Skeletal muscle satellite cell (primary cell): ENCODE measurements around the gene HTRA2. TPM values are rescaled to one million over a fixed set of nuclear protein-coding genes. Genes with fewer than 3 reads are reported as not detected.
"Not testable (repeated sequence)": the region's sequence is repeated elsewhere in the genome, so short reads cannot be mapped to it uniquely, and the experiment has no call there.

Source experiments
- H3K27me3 ChIP-seq: 2 replicates; pipeline ENCODE4 v1.7.0; 2013; ENCODE audit warnings: low read length; ENCODE audit not compliant: control insufficient read depth, insufficient read depth
- H3K36me3 ChIP-seq: 2 replicates; pipeline ENCODE4 v1.7.0; 2013; ENCODE audit warnings: mild to moderate bottlenecking, control low read depth, low read length; ENCODE audit not compliant: insufficient read depth
- H3K4me1 ChIP-seq: 2 replicates; pipeline ENCODE4 v1.7.0; 2013; ENCODE audit warnings: low read length; ENCODE audit not compliant: control insufficient read depth, insufficient read depth
- H3K4me2 ChIP-seq: 2 replicates; pipeline ENCODE4 v1.7.0; 2013; ENCODE audit warnings: mild to moderate bottlenecking, low read length
- H3K4me3 ChIP-seq: 2 replicates; pipeline ENCODE4 v1.7.0; 2013; ENCODE audit warnings: low read length
- H3K9ac ChIP-seq: 2 replicates; pipeline ENCODE4 v1.7.0; 2013; ENCODE audit warnings: mild to moderate bottlenecking, low read depth, low read length, moderate library complexity
- H3K9me3 ChIP-seq: replicated peaks from 2 replicates; pipeline ENCODE4 v1.7.0; 2013; ENCODE audit warnings: mild to moderate bottlenecking, control low read depth, low read length
- total RNA-seq: library from RNA; depleted of rRNA; stranded (reverse); fragments of >200 nt; gene quantifications from 2 replicates; pipeline ENCODE4 v1.2.3, GENCODE V29; 2012; rRNA removed

The HTRA2 gene
- total RNA-seq, result 41.1 and 44.1 TPM in 2 replicates

DNA sequence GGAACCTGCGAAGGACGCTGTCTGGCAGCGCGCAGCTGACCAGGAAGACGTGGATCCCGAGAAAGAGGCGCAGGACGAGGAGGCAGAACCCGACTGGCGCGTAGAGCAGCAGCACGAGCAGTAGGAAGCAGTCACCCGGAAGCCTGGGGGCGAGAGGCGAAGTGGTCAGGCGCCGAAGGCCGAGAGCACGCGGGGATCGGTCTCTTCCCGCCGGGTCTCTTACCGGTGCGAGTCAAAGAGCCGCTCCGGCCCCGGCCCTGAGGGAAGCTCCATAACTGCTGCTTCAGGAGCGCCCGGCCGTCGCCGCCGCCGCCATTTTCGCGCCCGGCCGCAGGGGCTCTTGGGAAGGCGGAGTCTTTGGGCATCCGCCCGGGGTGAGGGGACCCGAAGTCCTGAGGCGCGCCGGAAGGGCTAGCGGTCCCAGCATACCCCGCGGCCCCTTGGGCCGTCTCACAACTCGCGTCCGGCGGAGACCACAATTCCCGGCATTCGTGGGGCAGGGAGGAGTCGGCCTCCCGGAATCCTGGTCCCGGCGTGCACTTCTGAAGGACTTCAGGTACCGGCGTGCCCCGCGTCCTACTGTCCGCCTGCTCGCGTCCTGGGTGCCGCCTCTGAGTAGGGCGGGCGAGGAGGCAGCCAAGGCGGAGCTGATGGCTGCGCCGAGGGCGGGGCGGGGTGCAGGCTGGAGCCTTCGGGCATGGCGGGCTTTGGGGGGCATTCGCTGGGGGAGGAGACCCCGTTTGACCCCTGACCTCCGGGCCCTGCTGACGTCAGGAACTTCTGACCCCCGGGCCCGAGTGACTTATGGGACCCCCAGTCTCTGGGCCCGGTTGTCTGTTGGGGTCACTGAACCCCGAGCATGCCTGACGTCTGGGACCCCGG, at the start of gene HTRA2, which contains the start of gene AUP1:
Gene HTRA2, plus strand, starts transcription at position 577 of the 882 bp plus-strand sequence. Its CDS starts 74 bp downstream, at position 651.
Gene AUP1, minus strand, starts transcription at position 350 of the 882 bp plus-strand sequence. Its CDS starts 77 bp downstream, at position 273.
- Histone ChIP-seq H3K9ac (peak within 1 kb of the TSS; percentile 93), H3K9me3 (no peaks in the 10 kb centered on the region), H3K4me3 (peak within 1 kb of the TSS; percentile 85), H3K4me2 (peak within 1 kb of the TSS; percentile 99), H3K4me1 (peaks cover 20% of the 10 kb centered on the region), H3K36me3 (peaks cover 47% of the 10 kb centered on the region), H3K27me3 (no peaks in the 10 kb centered on the region)

DNA sequence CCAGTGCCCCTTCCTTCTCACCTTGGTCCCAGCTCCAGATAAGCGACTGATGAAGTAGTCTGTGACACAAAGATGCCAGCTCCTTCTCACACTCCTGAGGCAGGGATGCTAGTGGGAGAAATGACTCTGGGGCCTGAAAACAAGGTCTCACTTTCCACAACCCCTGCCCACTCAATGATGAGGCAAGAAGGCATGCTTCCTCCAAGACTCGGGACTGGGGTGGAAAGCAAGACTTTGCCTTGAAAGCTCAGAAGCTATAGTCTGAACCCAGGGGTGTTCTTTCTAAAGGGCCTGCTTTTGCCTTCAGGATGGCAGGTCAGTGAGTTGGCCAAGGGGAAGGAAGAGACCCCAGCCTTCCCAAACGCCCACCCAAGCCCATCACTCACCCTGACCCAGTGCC, 48.3 kb upstream of the HTRA2 start:
- no peaks in the 10 kb centered on the region for H3K9me3 ChIP-seq
- H3K27me3 ChIP-seq, result no peaks in the 10 kb centered on the region
- peaks cover 29% of the 10 kb centered on the region for H3K36me3 ChIP-seq
- peak overlapping the region; percentile 91 for H3K4me2 ChIP-seq
- H3K4me1 ChIP-seq, result peaks cover 16% of the 10 kb centered on the region
- peak overlapping the region; percentile 87 for H3K9ac ChIP-seq
- H3K4me3 ChIP-seq, result peak overlapping the region; percentile 83

DNA sequence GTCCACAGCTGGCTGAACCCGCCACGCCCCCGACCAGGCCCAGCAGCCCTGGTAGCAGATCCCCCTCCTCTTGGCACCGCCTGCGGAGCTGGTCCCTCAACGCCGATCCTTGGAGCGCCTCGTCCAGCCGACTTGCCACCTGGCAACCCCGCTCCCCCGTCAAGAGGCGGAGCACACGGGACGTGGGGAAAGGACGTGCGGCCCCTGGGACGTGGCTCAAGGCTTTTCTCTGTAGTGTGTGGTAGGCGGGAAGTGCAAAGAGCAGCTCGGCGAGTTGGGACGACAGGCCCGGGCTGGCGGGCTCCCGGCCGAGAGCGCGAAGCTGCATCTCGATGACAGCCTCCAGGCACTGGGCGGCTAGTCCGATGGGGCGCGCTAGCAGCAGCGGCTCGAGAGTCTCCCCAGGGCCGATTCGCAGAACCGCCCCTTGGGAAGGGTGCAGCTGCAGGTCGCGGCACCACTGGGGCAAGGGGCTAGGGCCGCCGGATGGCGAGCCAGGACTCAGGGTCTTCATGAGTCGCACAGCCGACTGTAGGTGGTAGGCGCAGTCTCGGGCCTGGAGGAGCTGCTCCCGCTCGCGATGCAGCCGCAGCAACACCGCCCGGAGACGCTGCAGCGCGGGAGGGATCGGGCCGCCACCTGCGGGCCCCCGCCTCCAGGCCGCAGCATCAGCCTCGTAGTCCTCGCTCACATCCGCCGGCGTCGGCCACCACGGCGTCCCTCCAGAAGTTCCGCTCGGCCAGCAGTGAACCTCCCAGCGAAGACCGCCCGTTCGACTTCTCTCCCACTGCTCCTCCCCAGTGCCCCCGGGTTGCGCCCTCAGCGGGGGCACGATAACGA, 47.6 kb upstream of the HTRA2 start:
- peaks cover 24% of the 10 kb centered on the region for H3K36me3 ChIP-seq
- H3K9ac ChIP-seq, result peak overlapping the region; percentile 87
- peak overlapping the region; percentile 83 for H3K4me3 ChIP-seq
- H3K27me3 ChIP-seq, result no peaks in the 10 kb centered on the region
- peaks cover 16% of the 10 kb centered on the region for H3K4me1 ChIP-seq
- H3K9me3 ChIP-seq, result no peaks in the 10 kb centered on the region
- peak overlapping the region; percentile 91 for H3K4me2 ChIP-seq

DNA sequence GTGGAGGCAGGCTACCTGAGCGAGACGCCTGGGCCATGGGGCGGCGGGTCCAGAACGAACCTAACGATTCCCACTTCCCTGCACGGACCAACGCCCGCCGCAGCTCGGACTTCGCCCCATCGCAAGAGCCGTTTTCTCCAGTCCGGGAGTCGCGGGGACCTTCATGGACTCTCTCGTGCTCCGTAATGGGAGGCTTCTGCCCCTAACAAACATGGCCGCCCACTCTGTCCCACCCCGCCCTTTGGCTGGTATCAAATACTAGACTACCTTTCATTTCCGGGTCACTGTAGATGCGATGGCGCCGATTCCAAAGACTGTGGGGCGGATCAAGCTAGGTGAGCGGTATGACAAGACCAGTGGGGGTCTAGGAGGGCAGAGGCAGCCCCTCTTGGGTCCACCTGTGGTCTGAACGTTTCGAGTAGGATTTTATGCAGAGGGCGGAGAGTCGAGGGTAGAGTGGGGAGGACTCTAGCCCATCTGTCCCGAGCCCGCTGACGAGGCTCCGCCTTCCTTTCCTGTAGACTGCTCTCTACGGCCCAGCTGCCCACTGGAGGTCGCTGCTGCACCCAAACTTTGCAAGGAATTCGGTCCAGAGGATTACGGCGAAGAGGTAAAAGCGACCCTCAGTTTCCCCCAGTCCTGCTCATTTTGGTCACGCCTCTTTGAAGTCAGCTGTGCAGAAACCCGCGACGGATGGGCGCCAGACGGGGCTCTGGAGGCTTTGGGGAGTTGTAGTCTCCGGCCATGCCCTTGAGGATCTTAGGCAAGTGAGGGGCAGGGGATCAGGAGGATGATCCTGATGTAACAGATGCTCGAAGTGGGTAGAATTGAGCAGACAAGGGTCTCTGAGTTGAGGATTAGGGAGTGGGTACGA, 46.7 kb upstream of the HTRA2 start, which contains the start of the genes CCDC142 and TTC31:
Gene CCDC142, minus strand, starts transcription at position 198 of the 874 bp plus-strand sequence. Its CDS starts 161 bp downstream, at position 37.
Gene TTC31, plus strand, starts transcription at position 281 of the 874 bp plus-strand sequence. Its CDS starts 15 bp downstream, at position 296.
- peak within 1 kb of the TSS; percentile 87 for H3K9ac ChIP-seq
- peaks cover 16% of the 10 kb centered on the region for H3K4me1 ChIP-seq
- H3K9me3 ChIP-seq, result no peaks in the 10 kb centered on the region
- peaks cover 18% of the 10 kb centered on the region for H3K36me3 ChIP-seq
- H3K27me3 ChIP-seq, result no peaks in the 10 kb centered on the region
- H3K4me2 ChIP-seq, result peak within 1 kb of the TSS; percentile 91
- H3K4me3 ChIP-seq, result peak within 1 kb of the TSS; percentile 83

DNA sequence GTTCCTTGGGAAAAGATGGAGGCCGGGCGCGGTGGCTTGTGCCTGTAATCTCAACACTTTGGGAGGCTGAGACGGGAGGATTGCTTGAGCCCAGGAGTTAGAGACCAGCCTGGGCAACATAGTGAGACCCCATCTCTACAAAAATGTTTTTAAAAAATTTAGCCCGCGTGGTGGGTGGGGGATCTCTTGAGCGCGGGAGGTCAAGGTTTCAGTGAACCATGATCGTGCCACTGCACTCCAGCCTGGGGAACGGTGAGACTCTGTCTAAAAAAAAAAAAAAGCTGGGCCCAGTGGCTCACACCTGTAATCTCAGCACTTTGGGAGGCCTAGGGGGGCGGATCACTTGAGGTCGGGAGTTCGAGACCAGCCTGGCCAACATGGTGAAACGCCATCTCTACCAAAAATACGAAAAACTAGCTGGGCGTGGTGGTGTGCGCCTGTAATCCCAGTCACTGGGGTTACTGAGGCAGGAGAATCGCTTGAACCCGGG, 46.0 kb upstream of the HTRA2 start:
- Histone ChIP-seq H3K4me3 (peak overlapping the region; percentile 83), H3K36me3 (peaks cover 18% of the 10 kb centered on the region)

DNA sequence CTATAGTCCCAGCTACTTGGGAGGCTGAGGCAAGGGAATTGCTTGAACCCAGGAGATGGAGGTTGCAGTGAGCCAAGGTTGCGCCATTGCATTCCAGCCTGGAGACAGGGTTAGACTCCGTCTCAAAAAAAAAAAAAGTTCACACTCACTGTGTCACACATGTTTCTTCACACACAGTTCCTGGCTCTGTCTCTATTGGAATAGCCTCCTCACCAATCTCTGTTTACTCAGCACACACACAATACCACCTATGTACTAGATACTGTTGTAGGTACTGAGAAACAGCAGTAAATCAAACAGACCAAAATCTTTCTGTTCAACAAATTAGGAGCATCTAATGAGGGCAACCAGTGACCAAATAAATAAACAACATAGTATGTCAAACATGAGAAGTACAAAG, 43.6 kb upstream of the HTRA2 start:
- H3K4me3 ChIP-seq, result no peak overlapping the region
- H3K36me3 ChIP-seq, result peaks cover 18% of the 10 kb centered on the region
- H3K27me3 ChIP-seq, result no peaks in the 10 kb centered on the region
- H3K9ac ChIP-seq, result no peak overlapping the region
- no peak overlapping the region for H3K4me2 ChIP-seq
- H3K4me1 ChIP-seq, result peaks cover 9% of the 10 kb centered on the region
- H3K9me3 ChIP-seq, result no peaks in the 10 kb centered on the region

More for the DNA sequence above, 46.0 kb upstream of the HTRA2 start:
- peak overlapping the region; percentile 91 for H3K4me2 ChIP-seq
- peak overlapping the region; percentile 87 for H3K9ac ChIP-seq
- not testable (repeated sequence) for H3K9me3 ChIP-seq, H3K27me3 ChIP-seq
- peaks cover 16% of the 10 kb centered on the region for H3K4me1 ChIP-seq

DNA sequence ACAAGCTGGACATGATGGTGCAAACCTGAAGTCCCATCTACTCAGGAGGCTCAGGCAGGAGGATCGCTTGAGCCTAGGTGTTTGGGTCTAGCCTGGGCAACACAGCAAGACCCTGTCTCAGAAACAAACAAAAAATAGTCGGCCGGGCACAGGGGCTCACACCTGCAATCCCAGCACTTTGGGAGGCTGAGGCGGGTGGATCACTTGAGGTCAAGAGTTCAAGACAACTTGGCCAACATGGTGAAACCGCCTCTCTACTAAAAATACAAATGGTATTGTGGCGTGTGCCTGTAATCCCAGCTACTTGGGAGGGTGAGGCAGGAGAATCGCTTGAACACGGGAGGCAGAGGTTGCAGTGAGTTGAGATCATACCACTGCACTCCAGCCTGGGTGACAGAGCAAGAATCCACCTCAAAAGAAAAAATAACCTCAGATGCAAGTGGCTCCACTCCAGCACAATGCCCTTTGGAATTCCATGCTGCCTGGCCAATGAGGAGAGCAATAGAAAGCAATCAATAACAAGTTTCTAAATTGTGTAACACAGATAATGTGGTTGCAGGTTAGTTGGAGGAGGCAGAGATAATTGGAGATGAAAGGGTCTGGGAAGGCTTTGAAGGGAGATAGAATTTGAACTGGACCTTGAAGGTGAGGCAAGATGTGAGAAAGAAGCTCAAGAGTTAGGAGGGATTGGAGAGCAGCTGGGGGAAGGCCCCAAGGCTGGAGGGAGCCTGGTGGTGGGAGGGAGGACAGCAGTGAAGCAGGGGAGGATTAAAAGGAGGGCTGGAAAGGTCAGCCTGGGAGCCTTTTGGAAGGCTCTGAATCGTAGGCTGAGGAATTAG, 40.9 kb upstream of the HTRA2 start:
- H3K36me3 ChIP-seq, result peaks cover 40% of the 10 kb centered on the region
- no peak overlapping the region for H3K4me2 ChIP-seq
- H3K9me3 ChIP-seq, result no peaks in the 10 kb centered on the region

DNA sequence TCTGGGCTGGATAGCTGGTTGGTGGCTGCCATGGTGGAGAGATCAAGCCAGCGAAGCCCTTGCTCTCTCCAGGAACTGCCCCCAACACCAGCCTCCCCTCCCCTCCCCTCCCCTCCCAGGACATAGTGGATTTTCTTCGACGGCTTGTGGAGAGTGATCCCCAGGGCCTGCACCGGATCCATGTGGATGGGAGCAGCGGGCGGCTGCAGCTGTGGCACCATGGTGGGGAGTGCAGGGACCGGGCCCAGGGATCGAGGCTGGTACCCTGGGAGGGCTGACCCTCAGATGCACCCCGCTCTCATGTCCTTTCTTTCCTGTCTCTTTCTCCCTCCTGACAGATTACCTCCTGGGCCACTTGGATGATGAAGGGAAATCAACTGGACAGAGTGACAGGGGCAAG, 39.8 kb upstream of the HTRA2 start:
- Histone ChIP-seq H3K4me1 (peaks cover 5% of the 10 kb centered on the region), H3K9me3 (no peaks in the 10 kb centered on the region), H3K27me3 (no peaks in the 10 kb centered on the region), H3K4me2 (no peak overlapping the region), H3K9ac (no peak overlapping the region), H3K36me3 (peaks cover 47% of the 10 kb centered on the region), H3K4me3 (no peak overlapping the region)

More for the DNA sequence above, 40.9 kb upstream of the HTRA2 start:
- peaks cover 5% of the 10 kb centered on the region for H3K4me1 ChIP-seq
- no peak overlapping the region for H3K4me3 ChIP-seq
- H3K9ac ChIP-seq, result no peak overlapping the region
- no peaks in the 10 kb centered on the region for H3K27me3 ChIP-seq

DNA sequence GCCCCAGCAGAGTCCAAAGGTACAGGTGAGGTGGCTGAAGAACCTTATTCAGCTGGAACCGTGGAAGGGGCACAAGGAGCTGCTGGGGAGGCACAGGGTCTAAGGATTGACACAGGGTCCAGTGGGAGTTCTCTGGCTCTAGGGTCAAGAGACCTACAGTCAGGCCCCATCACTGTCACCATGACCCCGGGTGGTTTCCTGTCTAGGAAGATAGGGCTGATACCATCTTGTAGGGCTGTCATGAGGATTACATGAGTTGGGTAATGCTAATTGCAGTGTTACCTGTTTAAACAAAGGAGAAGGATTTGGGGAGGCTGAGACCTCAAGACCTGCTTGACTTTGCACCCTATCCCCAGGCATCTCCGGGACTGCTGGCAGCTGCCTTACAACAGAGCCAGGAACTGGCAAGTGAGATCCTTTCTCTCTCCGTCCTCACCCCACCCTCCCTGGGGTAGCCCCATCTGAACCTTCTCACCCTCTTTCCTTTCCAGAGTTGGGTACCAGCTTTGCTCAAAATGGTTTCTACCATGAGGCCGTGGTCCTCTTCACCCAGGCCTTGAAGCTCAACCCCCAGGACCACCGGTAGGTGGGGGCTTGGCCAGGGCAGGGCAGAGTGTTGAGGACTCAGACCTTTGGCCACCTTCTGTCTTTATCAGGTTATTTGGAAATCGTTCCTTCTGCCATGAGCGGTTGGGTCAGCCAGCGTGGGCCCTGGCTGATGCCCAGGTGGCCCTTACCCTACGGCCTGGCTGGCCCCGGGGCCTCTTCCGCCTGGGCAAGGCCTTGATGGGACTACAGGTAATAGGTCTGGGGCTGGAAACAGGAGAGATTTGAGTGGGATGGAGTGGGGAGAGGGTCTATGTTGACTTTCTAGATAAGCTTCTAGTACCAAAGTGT, 37.8 kb upstream of the HTRA2 start:
- H3K9ac ChIP-seq, result no peak overlapping the region
- no peaks in the 10 kb centered on the region for H3K9me3 ChIP-seq
- no peak overlapping the region for H3K4me3 ChIP-seq
- H3K27me3 ChIP-seq, result no peaks in the 10 kb centered on the region
- peaks cover 5% of the 10 kb centered on the region for H3K4me1 ChIP-seq
- H3K4me2 ChIP-seq, result no peak overlapping the region
- peaks cover 46% of the 10 kb centered on the region for H3K36me3 ChIP-seq
